ENCODE results near the gene ADGRF5.
"Not testable (repeated sequence)": the region's sequence is repeated elsewhere in the genome, so short reads cannot be mapped to it uniquely, and the experiment has no call there.

ADGRF5 gene

GRCh38 chr6:46838033-46838432, 83.7 kb downstream of the ADGRF5 start:
- Histone ChIP-seq H3K27me3 (ENCODE audit: control insufficient read depth, insufficient read depth, low read length) (no peaks in the 10 kb centered on the region), H3K9me3 (ENCODE audit: control insufficient read depth, low read length) (no peaks in the 10 kb centered on the region), H3K4me1 (ENCODE audit: control insufficient read depth, insufficient read depth, low read length) (no peaks in the 10 kb centered on the region), H3K9ac (ENCODE audit: low read length) (no peak overlapping the region), H3K4me3 (ENCODE audit: low read length) (no peak overlapping the region), H3K36me3 (ENCODE audit: control insufficient read depth, insufficient read depth, low read length) (no peaks in the 10 kb centered on the region)

GRCh38 chr6:46834991-46835390, 86.7 kb downstream of the ADGRF5 start:
- not testable (repeated sequence) for H3K9me3 ChIP-seq (ENCODE audit: control insufficient read depth, low read length); H3K36me3 ChIP-seq (ENCODE audit: control insufficient read depth, insufficient read depth, low read length); H3K27me3 ChIP-seq (ENCODE audit: control insufficient read depth, insufficient read depth, low read length); H3K4me3 ChIP-seq (ENCODE audit: low read length); H3K4me1 ChIP-seq (ENCODE audit: control insufficient read depth, insufficient read depth, low read length); H3K9ac ChIP-seq (ENCODE audit: low read length)

DNA sequence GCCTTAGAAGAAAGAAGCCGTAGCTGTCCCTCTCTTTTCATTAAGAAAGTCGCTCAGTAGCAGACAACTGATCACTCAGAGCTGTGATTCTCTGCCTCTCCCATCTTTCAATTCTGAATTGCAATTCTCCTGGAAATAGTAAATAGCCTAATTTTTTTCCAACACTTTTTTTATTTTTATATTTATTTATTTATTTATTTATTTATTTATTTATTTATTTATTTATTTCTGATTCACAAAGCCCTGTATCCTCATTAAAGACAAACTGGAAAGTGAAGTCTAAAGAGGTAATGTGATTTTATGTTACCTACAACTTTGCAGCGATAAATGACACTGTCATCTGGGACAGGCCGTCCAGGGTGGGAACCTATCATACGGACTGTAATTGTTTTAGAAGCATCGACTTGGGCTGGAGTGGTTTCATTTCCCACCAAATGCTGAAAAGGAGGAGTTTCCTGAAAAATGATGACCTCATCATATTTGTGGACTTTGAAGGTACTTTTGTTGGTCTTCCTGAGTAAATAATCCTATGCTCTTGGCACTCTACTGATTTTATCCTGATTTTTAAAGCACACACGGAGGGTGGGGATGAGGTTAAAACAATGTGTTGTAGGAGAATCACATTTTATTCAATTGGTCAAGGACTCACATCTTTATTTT, 87.4 kb downstream of the ADGRF5 start:
- H3K9ac ChIP-seq (ENCODE audit: low read length); H3K27me3 ChIP-seq (ENCODE audit: control insufficient read depth, insufficient read depth, low read length); H3K4me3 ChIP-seq (ENCODE audit: low read length); H3K4me1 ChIP-seq (ENCODE audit: control insufficient read depth, insufficient read depth, low read length); H3K9me3 ChIP-seq (ENCODE audit: control insufficient read depth, low read length); H3K36me3 ChIP-seq (ENCODE audit: control insufficient read depth, insufficient read depth, low read length): not testable (repeated sequence)

GRCh38 chr6:46832816-46833215, 88.9 kb downstream of the ADGRF5 start:
- Histone ChIP-seq H3K36me3 (ENCODE audit: control insufficient read depth, insufficient read depth, low read length) (no peaks in the 10 kb centered on the region), H3K9me3 (ENCODE audit: control insufficient read depth, low read length) (no peaks in the 10 kb centered on the region), H3K4me3 (ENCODE audit: low read length) (no peak overlapping the region), H3K27me3 (ENCODE audit: control insufficient read depth, insufficient read depth, low read length) (no peaks in the 10 kb centered on the region), H3K9ac (ENCODE audit: low read length) (no peak overlapping the region), H3K4me1 (ENCODE audit: control insufficient read depth, insufficient read depth, low read length) (no peaks in the 10 kb centered on the region)

- Histone ChIP-seq H3K27me3 (ENCODE audit: control insufficient read depth, insufficient read depth, low read length) (no peaks in the 10 kb centered on the region), H3K4me3 (ENCODE audit: low read length) (no peak overlapping the region), H3K36me3 (ENCODE audit: control insufficient read depth, insufficient read depth, low read length) (no peaks in the 10 kb centered on the region)
Observed at GRCh38 chr6:46828939-46829338, 92.8 kb downstream of the ADGRF5 start.

DNA sequence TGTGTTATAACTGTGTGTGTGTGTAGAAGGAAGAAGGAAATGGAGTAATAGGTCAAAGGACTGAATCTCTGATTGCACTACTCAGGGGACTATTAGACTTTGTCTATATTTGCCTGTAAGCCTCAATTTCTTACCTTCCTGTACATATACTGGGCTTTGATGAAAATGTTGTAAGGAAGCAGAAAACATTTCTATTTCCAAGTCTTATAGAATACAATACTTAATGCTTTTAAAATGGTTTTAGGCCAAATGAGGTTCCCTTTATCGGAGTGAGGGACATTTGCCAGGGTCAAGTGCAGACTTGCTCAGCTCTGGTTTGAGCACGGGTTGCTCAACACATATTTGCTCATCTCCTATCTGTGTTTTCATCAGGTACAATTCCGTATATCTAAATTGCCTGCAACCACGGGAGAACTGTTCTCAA, 100.3 kb downstream of the ADGRF5 start:
- H3K9me3 ChIP-seq (ENCODE audit: control insufficient read depth, low read length), result no peaks in the 10 kb centered on the region
- H3K9ac ChIP-seq (ENCODE audit: low read length), result no peak overlapping the region
- no peaks in the 10 kb centered on the region for H3K27me3 ChIP-seq (ENCODE audit: control insufficient read depth, insufficient read depth, low read length)
- H3K4me3 ChIP-seq (ENCODE audit: low read length), result no peak overlapping the region
- no peaks in the 10 kb centered on the region for H3K36me3 ChIP-seq (ENCODE audit: control insufficient read depth, insufficient read depth, low read length)
- peaks cover 8% of the 10 kb centered on the region for H3K4me1 ChIP-seq (ENCODE audit: control insufficient read depth, insufficient read depth, low read length)

More at GRCh38 chr6:46828939-46829338, 92.8 kb downstream of the ADGRF5 start:
- Histone ChIP-seq H3K4me1 (ENCODE audit: control insufficient read depth, insufficient read depth, low read length) (no peaks in the 10 kb centered on the region), H3K9ac (ENCODE audit: low read length) (no peak overlapping the region), H3K9me3 (ENCODE audit: control insufficient read depth, low read length) (no peaks in the 10 kb centered on the region)

DNA sequence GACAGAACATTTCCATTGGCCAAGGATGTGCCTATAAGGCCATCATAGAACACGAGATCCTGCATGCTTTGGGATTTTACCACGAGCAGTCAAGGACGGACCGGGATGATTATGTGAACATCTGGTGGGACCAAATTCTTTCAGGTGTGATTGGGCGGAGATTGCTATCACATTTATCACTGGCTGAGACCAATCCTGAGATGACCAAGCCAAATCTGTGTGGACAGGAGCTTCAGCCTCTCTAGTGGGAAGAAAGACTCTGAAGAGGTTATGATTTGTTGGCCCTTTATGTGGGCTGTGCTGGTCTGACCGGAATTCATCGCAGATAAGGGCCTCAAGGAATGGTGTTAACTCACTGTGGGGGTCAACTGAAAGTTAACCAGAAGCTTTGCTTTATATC, 102.2 kb downstream of the ADGRF5 start:
- H3K4me3 ChIP-seq (ENCODE audit: low read length), result no peak overlapping the region
- no peaks in the 10 kb centered on the region for H3K9me3 ChIP-seq (ENCODE audit: control insufficient read depth, low read length)
- no peaks in the 10 kb centered on the region for H3K27me3 ChIP-seq (ENCODE audit: control insufficient read depth, insufficient read depth, low read length)
- no peaks in the 10 kb centered on the region for H3K36me3 ChIP-seq (ENCODE audit: control insufficient read depth, insufficient read depth, low read length)
- H3K4me1 ChIP-seq (ENCODE audit: control insufficient read depth, insufficient read depth, low read length), result peaks cover 8% of the 10 kb centered on the region
- H3K9ac ChIP-seq (ENCODE audit: low read length), result no peak overlapping the region

DNA sequence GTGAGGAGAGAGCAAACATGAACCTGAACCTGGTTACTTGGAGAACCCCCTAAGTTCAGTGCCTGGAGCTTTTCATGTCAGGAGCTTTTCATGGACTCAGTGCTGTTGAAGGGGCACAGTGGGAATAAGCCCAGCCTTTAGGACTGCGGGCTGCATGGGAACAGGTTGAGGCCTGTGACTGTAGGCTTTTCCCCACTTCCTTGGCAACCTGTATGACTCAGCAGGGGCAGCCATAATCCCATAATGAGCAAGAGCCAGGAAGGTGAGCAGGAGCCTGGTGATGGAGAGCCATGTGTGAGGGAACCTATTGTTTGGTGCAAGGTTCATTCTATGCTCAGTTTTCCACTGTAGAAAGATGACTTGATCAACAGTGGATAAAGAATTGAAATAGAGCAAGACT, 105.1 kb downstream of the ADGRF5 start:
- Histone ChIP-seq H3K4me1 (ENCODE audit: control insufficient read depth, insufficient read depth, low read length) (peaks cover 3% of the 10 kb centered on the region), H3K36me3 (ENCODE audit: control insufficient read depth, insufficient read depth, low read length) (no peaks in the 10 kb centered on the region), H3K4me3 (ENCODE audit: low read length) (no peak overlapping the region), H3K9me3 (ENCODE audit: control insufficient read depth, low read length) (no peaks in the 10 kb centered on the region), H3K27me3 (ENCODE audit: control insufficient read depth, insufficient read depth, low read length) (no peaks in the 10 kb centered on the region), H3K9ac (ENCODE audit: low read length) (no peak overlapping the region)

DNA sequence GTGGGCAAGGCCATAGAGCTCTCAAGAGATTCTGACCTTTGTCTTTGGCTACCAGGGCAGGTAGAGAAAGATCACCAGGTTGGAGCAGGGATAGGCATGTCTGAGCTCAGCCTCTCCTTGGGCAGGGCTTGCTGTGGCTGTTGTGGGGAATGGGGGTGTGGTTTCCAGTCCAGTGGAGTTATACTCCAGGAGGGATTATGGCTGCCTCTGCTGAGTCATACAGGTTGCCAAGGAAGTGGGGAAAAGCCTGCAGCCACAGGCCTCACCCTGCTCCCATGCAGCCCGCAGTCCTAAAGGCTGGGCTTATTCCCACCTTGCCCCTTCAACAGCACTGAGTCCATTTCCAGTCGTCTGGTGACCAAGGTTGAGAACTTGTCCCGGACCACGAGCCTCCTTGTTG, 106.6 kb downstream of the ADGRF5 start:
- no peak overlapping the region for H3K9ac ChIP-seq (ENCODE audit: low read length)
- no peaks in the 10 kb centered on the region for H3K36me3 ChIP-seq (ENCODE audit: control insufficient read depth, insufficient read depth, low read length)
- H3K9me3 ChIP-seq (ENCODE audit: control insufficient read depth, low read length), result no peaks in the 10 kb centered on the region
- H3K4me3 ChIP-seq (ENCODE audit: low read length), result no peak overlapping the region
- no peaks in the 10 kb centered on the region for H3K4me1 ChIP-seq (ENCODE audit: control insufficient read depth, insufficient read depth, low read length)
- no peaks in the 10 kb centered on the region for H3K27me3 ChIP-seq (ENCODE audit: control insufficient read depth, insufficient read depth, low read length)

DNA sequence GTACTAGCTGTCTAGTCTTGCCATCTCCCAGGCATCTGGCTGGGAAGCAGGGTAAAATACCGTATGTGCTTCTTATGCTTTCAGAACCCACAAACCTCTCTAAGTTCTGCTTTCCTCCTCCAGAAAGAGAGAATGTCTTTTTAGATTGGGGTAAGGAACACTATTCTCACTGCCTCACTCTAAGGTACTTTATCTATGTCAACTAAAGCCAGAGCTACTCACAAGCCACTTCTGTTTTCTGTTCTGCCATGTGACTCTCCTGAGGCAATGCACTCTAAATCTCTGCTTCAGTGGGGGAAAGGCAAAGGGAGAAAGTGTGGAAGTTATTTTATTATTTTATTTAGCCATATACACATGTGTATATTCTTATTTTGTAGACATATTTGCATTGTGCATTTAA, 112.9 kb downstream of the ADGRF5 start:
- Histone ChIP-seq H3K27me3 (ENCODE audit: control insufficient read depth, insufficient read depth, low read length) (peaks cover 8% of the 10 kb centered on the region), H3K4me1 (ENCODE audit: control insufficient read depth, insufficient read depth, low read length) (no peaks in the 10 kb centered on the region), H3K4me3 (ENCODE audit: low read length) (no peak overlapping the region), H3K36me3 (ENCODE audit: control insufficient read depth, insufficient read depth, low read length) (no peaks in the 10 kb centered on the region), H3K9me3 (ENCODE audit: control insufficient read depth, low read length) (no peaks in the 10 kb centered on the region), H3K9ac (ENCODE audit: low read length) (no peak overlapping the region)
